H9 (cell line): Measurements from ENCODE around the gene EDDM3A. TPM values are rescaled to one million over a fixed set of nuclear protein-coding genes. Genes with fewer than 3 reads are reported as not detected.

Experiments used
- DNase-seq: peaks from one replicate; pipeline ENCODE4 v3.0.0-alpha.2; 2017
- H2AFZ ChIP-seq: one replicate; pipeline ENCODE4 v1.6.1; 2013; ENCODE audit warnings: mild to moderate bottlenecking, low read length, control low read depth, moderate library complexity
- H2AK5ac ChIP-seq: 2 replicates; pipeline ENCODE4 v1.6.1; 2013; ENCODE audit warnings: low read length, control low read depth, mixed read lengths; ENCODE audit not compliant: insufficient read length
- H2BK120ac ChIP-seq: one replicate; pipeline ENCODE4 v1.6.1; 2013; ENCODE audit warnings: low read depth, mild to moderate bottlenecking, low read length, control low read depth, inconsistent platforms; ENCODE audit not compliant: poor library complexity, severe bottlenecking
- H2BK12ac ChIP-seq: 2 replicates; pipeline ENCODE4 v1.6.1; 2013; ENCODE audit warnings: low read length, control low read depth, mixed read lengths, low read depth; ENCODE audit not compliant: insufficient read length
- H2BK15ac ChIP-seq: 2 replicates; pipeline ENCODE4 v1.6.1; 2013; ENCODE audit warnings: low read depth, low read length, control low read depth
- H2BK20ac ChIP-seq: one replicate; pipeline ENCODE4 v1.6.1; 2013; ENCODE audit warnings: low read depth, mild to moderate bottlenecking, low read length, control low read depth, inconsistent platforms; ENCODE audit not compliant: poor library complexity, severe bottlenecking
- H2BK5ac ChIP-seq: 2 replicates; pipeline ENCODE4 v1.6.1; 2013; ENCODE audit warnings: low read length, control low read depth, mixed read lengths; ENCODE audit not compliant: insufficient read length
- H3K14ac ChIP-seq: 2 replicates; pipeline ENCODE4 v1.6.1; 2013; ENCODE audit warnings: low read length, control low read depth; ENCODE audit not compliant: insufficient read depth
- H3K18ac ChIP-seq: 2 replicates; pipeline ENCODE4 v1.6.1; 2013; ENCODE audit warnings: low read depth, mild to moderate bottlenecking, mixed read lengths, low read length, control low read depth; ENCODE audit not compliant: insufficient read length
- H3K23ac ChIP-seq: 2 replicates; pipeline ENCODE4 v1.6.1; 2013; ENCODE audit warnings: low read length, control low read depth, mixed read lengths, low read depth; ENCODE audit not compliant: insufficient read length
- H3K23me2 ChIP-seq: 2 replicates; pipeline ENCODE4 v1.6.1; 2013; ENCODE audit warnings: low read depth, mild to moderate bottlenecking, mixed read lengths, low read length, control low read depth; ENCODE audit not compliant: insufficient read length, poor library complexity, severe bottlenecking
- H3K27ac ChIP-seq: 2 replicates; pipeline ENCODE4 v1.5.1; 2013; ENCODE audit warnings: low read length, control low read depth, mixed read lengths, low read depth; ENCODE audit not compliant: insufficient read length
- H3K27me3 ChIP-seq: 2 replicates; pipeline ENCODE4 v1.6.1; 2013; ENCODE audit warnings: low read length, control low read depth, inconsistent platforms; ENCODE audit not compliant: insufficient read depth
- H3K4ac ChIP-seq: 2 replicates; pipeline ENCODE4 v1.6.1; 2013; ENCODE audit warnings: low read depth, mild to moderate bottlenecking, control low read depth, inconsistent platforms, low read length, moderate library complexity
- H3K4me1 ChIP-seq: 2 replicates; pipeline ENCODE4 v1.6.1; 2013; ENCODE audit warnings: low read length, control low read depth, inconsistent platforms; ENCODE audit not compliant: insufficient read depth
- H3K4me2 ChIP-seq: 2 replicates; pipeline ENCODE4 v1.6.1; 2013; ENCODE audit warnings: low read length, control low read depth, mixed read lengths; ENCODE audit not compliant: insufficient read length, insufficient read depth
- H3K56ac ChIP-seq: 2 replicates; pipeline ENCODE4 v1.6.1; 2013; ENCODE audit warnings: low read depth, mild to moderate bottlenecking, mixed read lengths, low read length, control low read depth; ENCODE audit not compliant: insufficient read length
- H3K79me1 ChIP-seq: 2 replicates; pipeline ENCODE4 v1.6.1; 2013; ENCODE audit warnings: low read depth, mild to moderate bottlenecking, moderate library complexity, low read length, control low read depth, inconsistent platforms; ENCODE audit not compliant: insufficient read depth, poor library complexity, severe bottlenecking
- H3K79me2 ChIP-seq: 2 replicates; pipeline ENCODE4 v1.6.1; 2013; ENCODE audit warnings: low read length, control low read depth, inconsistent platforms; ENCODE audit not compliant: insufficient read depth
- H3K9ac ChIP-seq: 2 replicates; pipeline ENCODE4 v1.6.1; 2013; ENCODE audit warnings: low read length, control low read depth, mixed read lengths; ENCODE audit not compliant: insufficient read length; ENCODE audit errors: extremely low read depth
- H3K9me3 ChIP-seq: one replicate; pipeline ENCODE4 v1.6.1; 2013; ENCODE audit warnings: low read depth, low read length, inconsistent platforms; ENCODE audit not compliant: control insufficient read depth
- H3T11ph ChIP-seq: one replicate; pipeline ENCODE4 v1.6.1; 2013; ENCODE audit warnings: mild to moderate bottlenecking, low read length, control low read depth, inconsistent platforms
- H4K20me1 ChIP-seq: one replicate; pipeline ENCODE4 v1.6.1; 2013; ENCODE audit not compliant: control insufficient read depth, insufficient read length, insufficient read depth
- H4K5ac ChIP-seq: 2 replicates; pipeline ENCODE4 v1.6.1; 2013; ENCODE audit warnings: low read depth, mild to moderate bottlenecking, mixed read lengths, low read length, control low read depth; ENCODE audit not compliant: insufficient read length
- H4K8ac ChIP-seq: replicated peaks from 2 replicates; pipeline ENCODE4 v1.6.1; 2013; ENCODE audit warnings: low read length, control low read depth, mixed read lengths, low read depth; ENCODE audit not compliant: insufficient read length
- H4K91ac ChIP-seq: 2 replicates; pipeline ENCODE4 v1.6.1; 2013; ENCODE audit warnings: low read depth, mild to moderate bottlenecking, moderate library complexity, mixed read lengths, low read length, control low read depth; ENCODE audit not compliant: insufficient read length
- H3K27ac Mint-ChIP-seq, 3 experiments: 2 replicates in 2 of 3; 3 replicates in 1 of 3; pipeline ENCODE4 v1.8.0; 2020 to 2021; ENCODE audit warnings: mixed read lengths in 3 of 3, mild to moderate bottlenecking in 1 of 3, moderate library complexity in 1 of 3
- H3K27me3 Mint-ChIP-seq: 2 replicates; pipeline ENCODE4 v1.8.0; 2021; ENCODE audit warnings: low read depth, mild to moderate bottlenecking, moderate library complexity, mixed read lengths
- H3K36me3 Mint-ChIP-seq, 3 experiments: 2 replicates in 2 of 3; 3 replicates in 1 of 3; pipeline ENCODE4 v1.8.0; 2020 to 2021; ENCODE audit warnings: low read depth in 3 of 3, mixed read lengths in 3 of 3; ENCODE audit not compliant: insufficient read depth in 1 of 3
- H3K4me1 Mint-ChIP-seq, 2 experiments: 2 replicates each; pipeline ENCODE4 v1.8.0; 2020; ENCODE audit warnings: mixed read lengths in 2 of 2
- H3K4me3 Mint-ChIP-seq, 2 experiments: 2 replicates in 1 of 2; 3 replicates in 1 of 2; pipeline ENCODE4 v1.8.0; 2020 to 2021; ENCODE audit warnings: mild to moderate bottlenecking in 2 of 2, mixed read lengths in 2 of 2, moderate library complexity in 1 of 2
- H3K9me3 Mint-ChIP-seq, 2 experiments: 2 replicates in 1 of 2; 3 replicates in 1 of 2; pipeline ENCODE4 v1.8.0; 2020; ENCODE audit warnings: mild to moderate bottlenecking in 2 of 2, mixed read lengths in 2 of 2, moderate library complexity in 1 of 2
- CTCF ChIP-seq: fragments of 200-600 bp; sonication (generic); conservative IDR thresholded peaks from 3 replicates; pipeline ENCODE4 v1.8.0; 2021; ENCODE audit warnings: antibody characterized with exemption, mild to moderate bottlenecking
- WGBS: extraction: QIAGEN DNeasy Blood & Tissue Kit; methylation state at CpG from one replicate; pipeline ENCODE4 v1.1.7; 2013; ENCODE audit warnings: missing lambda C conversion rate, low lambda C conversion rate, mixed read lengths; ENCODE audit not compliant: insufficient read length; ENCODE audit errors: extremely low coverage; 5-methylcytosine and 5-hydroxymethylcytosine counted together
- total RNA-seq: library from RNA; stranded (reverse); gene quantifications from 2 replicates; pipeline ENCODE4 v1.2.1, GENCODE V29; 2021

The EDDM3A gene
- total RNA-seq, 1 experiment from 2014 or later: not detected

GRCh38 chr14:20696764-20697163 lies 48.9 kb upstream of the EDDM3A start:
- Histone ChIP-seq H2AK5ac (no peak overlapping the region), H2BK5ac (no peak overlapping the region), H3K27me3 (no peaks in the 10 kb centered on the region), H3K4ac (no peak overlapping the region), H4K20me1 (no peaks in the 10 kb centered on the region), H4K8ac (no peak overlapping the region), H3K4me2 (no peak overlapping the region), H2BK120ac (no peak overlapping the region), H3K4me1 (no peaks in the 10 kb centered on the region), H3K79me1 (no peaks in the 10 kb centered on the region), H2BK12ac (no peak overlapping the region), H2AFZ (no peak overlapping the region), H3K18ac (no peak overlapping the region), H3K9ac (no peak overlapping the region), H3T11ph (no peak overlapping the region), H4K91ac (no peak overlapping the region), H3K23ac (no peak overlapping the region), H3K79me2 (no peaks in the 10 kb centered on the region), H2BK15ac (no peak overlapping the region), H3K23me2 (no peaks in the 10 kb centered on the region), H3K56ac (no peak overlapping the region), H3K9me3 (no peaks in the 10 kb centered on the region), H3K27ac (no peak overlapping the region), H2BK20ac (no peak overlapping the region), H3K14ac (no peak overlapping the region), H4K5ac (no peak overlapping the region)
- Mint-ChIP-seq H3K27ac (no peak overlapping the region), H3K36me3 (peaks cover 0 to 7% (median 0%) of the 10 kb centered on the region in 3 experiments; a peak in 3 of 7 replicates), H3K27me3 (no peaks in the 10 kb centered on the region), H3K9me3 (no peaks in the 10 kb centered on the region; a peak in 2 of 5 replicates), H3K4me3 (no peak overlapping the region), H3K4me1 (peaks cover 8 to 10% of the 10 kb centered on the region in 2 experiments; a peak in 3 of 4 replicates)
- no CpG with 5 or more reads among the region's 5 CpGs for WGBS
- TF ChIP-seq CTCF: no peak
- no peak for DNase-seq
